Fibroblast of skin of scalp (primary cell): ENCODE measurements around the gene TRIM39. TPM values are rescaled to one million over a fixed set of nuclear protein-coding genes. Genes with fewer than 3 reads are reported as not detected.
A peak's percentile ranks its signal among the peaks of the same experiment; 100 is the strongest.

Source experiments
- DNase-seq: peaks from one replicate; pipeline ENCODE4 v3.0.0-alpha.2; 2013
- polyA plus RNA-seq, 2 experiments: library from polyadenylated mRNA; unstranded; fragments of 120-200 nt; gene quantifications; one replicate each; pipeline ENCODE4 v1.2.1, GENCODE V29; 2013; ENCODE audit not compliant: insufficient read length in 2 of 2

The TRIM39 gene
- polyA plus RNA-seq (2013, experiment 1 of 2; ENCODE audit: insufficient read length): 8.0 TPM
- polyA plus RNA-seq (2013, experiment 2 of 2; ENCODE audit: insufficient read length): 8.6 TPM

DNA sequence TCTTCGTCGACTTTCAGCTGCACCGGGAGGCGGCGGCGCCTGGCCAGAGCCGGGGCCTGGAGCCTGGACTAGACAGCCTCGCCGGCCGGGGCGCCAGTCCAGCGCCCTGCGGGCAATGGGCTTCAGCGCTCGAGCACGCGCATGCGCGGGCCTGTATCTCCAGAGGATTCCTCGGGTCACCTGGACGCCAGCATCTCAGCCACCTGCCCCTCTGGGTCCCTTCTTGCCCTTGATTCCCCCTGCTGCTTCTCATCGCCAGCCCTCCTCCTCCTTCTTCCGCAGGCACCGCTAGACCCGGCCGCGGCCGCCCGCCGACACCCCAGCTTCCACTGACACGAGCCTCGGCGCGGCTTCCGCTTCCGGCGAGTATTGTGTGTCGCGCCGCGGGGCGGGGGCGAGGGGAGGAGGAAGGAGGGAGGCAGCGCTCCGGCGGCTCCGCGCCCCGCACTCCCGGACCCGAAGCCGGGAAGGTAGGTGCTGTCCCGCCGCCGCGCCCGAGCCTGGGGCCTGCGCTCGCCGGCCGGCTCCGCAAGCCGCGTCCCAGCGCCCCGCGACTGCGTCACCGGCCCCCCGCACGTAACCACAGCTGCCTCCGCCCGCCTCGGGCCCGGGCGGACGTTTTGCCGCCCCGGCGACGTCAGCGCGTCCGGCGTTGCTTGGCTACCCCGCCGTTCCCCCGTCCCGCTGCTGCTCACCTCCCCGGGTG, at the start of gene TRIM39:
TRIM39 (plus strand) TSS at position 402 of the 706 bp plus-strand sequence. CDS start 2,391 bp downstream, outside the sequence.
- peak; percentile 80 for DNase-seq

DNA sequence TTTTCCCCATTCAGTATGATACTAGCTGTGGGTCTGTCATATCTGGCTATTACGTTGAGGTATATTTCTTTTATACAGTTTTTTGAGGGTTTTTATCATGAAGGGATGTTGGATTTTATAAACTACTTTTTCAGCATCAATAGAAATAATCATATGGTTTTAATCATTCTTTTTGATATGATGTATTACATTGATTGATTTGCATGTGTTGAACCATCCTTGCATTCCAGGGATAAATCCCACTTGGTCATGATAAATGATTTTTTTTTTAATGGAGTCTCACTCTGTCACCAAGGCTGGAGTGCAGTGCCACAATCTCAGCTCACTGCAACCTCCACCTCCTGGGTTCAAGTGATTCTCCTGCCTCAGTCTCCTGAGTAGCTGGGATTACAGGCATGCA, 45.7 kb upstream of the TRIM39 start:
- DNase-seq: peak; percentile 5

DNA sequence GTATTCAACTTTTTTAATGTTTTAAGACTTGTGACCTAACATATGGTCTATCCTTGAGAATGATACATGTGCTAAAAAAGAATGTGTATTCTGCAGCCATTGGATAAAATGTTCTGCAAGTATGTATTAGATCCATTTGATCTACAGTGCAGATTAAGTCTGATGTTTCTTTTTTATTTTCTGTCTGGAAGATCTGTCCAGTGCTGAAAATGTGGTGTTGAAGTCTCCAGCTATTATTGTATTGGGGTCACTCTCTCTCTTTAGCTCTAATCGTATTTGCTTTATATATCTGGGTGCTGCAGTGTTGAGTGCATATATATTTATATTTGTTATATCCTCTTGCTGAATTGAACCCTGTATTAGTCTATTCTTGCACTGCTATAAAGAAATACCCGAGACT, 44.2 kb upstream of the TRIM39 start:
- no peak for DNase-seq

DNA sequence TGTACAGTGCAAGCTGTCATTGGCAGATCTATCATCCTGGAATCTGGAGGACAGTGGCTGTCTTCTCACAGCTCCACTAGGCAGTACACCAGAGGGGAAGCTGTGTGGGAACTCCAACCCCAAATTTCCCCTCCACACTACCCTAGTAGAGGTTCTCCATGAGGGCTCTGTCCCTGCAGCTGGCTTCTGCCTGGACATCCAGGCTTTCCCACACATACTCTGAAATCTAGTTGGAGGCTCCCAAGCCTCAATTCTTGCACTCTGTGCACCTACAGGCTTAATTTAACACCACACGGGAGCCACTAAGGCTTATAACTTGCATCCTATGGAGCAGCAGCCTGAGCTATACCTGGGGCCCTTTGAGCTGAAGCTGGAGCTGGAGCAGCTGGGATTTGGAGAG, 43.0 kb upstream of the TRIM39 start:
- no peak for DNase-seq

DNA sequence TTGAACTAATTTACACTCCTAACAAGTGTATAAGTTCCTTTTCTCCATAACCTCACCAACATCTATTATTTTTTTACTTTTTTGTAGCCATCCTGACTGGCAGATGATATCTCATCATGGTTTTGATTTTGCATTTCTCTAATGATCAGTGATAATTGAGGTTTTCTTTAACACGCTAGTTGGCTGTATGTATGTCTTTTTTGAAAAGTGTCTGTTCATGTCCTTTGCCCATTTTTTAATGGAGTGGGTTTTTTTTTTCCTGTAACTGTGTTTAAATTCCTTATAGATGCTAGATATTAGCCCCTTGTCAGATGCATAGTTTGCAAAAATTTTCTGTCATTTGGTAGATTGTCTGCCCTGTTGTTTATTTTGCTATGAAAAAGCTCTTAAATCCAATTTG, 39.6 kb upstream of the TRIM39 start:
- DNase-seq: no peak

DNA sequence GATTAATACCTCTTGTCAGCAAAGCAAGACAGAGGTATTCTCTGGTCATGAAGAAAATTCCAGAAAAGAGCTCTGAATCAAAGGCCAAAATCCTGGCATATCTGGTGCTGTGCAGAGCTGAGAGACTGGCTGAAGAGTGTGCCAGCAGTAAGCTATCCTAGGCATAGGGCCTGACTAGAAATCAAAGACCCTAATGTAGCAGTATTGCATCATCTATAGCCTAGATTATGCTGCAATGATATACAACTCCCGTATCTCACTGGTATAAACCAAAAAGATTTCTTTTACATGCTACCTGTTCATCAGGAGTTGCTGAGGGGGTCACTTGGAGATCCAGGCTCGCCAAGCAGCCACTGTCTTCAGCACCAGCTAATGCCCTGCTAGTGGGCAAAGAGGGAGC, 30.9 kb upstream of the TRIM39 start:
- no peak for DNase-seq

DNA sequence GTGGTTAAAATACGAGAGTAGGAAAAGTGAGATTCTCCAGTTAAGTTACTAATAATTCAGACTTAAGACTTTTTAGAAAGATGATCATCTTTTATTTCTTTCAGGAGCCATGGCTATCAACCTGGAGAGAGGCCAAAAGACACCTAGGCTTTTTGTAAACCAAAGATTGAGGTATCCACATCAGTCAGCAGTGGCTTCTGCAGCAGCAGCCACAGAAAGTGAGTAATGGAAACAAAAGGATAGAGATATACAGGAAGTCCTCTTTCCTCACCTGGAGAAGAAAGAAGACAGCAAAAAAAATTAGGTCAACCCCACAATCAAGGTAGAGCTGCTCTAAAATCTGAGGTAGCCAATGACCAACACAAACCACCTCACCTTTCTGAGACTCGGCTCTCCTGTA, 22.7 kb upstream of the TRIM39 start:
- DNase-seq: no peak

DNA sequence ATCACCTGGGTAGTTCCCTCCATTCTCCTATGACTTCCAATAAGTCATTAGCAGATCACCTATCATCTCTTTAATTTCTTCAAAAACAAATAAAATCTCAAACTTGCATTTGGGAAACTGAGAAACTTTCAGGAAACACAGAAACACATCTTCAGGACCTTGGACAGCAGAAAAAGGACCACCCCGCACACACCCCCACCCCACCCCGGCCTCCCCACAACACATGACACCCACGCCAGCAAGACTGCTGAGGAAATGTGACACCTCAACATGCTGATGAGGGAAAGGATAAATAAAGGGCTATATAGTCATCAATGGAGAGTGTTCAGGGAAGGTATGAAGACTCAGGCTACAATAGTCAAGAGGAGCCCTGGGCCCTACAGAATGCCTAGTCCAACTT, 15.6 kb upstream of the TRIM39 start:
- peak; percentile 14 for DNase-seq

DNA sequence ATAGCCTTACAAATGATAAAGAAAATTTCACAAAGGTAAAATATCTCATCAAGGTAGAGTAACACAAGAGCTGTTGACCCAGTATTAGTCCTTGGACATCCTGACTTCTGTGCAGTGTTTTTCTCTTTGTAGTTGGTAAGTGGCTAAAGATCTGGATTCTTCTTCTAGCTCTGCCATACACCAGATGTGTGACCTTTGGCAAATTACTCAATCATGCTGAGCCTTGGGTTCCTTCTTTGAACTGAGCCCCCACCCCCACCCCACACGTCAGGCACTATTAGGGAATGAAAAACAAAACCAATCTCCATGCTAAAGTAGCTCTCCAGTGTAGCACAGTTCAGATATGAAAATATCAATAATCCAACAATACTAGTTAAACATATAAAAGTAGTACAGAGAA, 15.1 kb upstream of the TRIM39 start:
- DNase-seq: no peak

DNA sequence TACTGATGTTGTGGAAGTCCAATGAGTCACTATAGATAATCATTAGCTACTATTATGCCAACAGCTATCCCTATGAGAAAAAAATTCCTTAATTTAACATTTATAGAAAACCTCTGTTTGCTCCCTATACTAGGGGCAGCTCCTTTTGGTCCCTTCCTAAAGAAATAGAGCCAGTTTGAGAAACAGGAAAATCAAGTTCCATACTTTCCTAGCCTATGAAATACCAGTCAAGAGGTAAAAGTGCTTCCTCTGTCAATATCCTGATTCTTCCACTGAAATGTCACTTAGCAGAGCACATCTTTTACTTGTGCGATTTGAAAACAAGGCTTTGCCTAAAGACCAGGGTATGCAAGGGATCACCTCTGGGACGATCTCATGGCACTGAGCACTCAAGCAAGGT, 14.5 kb upstream of the TRIM39 start:
- no peak for DNase-seq

DNA sequence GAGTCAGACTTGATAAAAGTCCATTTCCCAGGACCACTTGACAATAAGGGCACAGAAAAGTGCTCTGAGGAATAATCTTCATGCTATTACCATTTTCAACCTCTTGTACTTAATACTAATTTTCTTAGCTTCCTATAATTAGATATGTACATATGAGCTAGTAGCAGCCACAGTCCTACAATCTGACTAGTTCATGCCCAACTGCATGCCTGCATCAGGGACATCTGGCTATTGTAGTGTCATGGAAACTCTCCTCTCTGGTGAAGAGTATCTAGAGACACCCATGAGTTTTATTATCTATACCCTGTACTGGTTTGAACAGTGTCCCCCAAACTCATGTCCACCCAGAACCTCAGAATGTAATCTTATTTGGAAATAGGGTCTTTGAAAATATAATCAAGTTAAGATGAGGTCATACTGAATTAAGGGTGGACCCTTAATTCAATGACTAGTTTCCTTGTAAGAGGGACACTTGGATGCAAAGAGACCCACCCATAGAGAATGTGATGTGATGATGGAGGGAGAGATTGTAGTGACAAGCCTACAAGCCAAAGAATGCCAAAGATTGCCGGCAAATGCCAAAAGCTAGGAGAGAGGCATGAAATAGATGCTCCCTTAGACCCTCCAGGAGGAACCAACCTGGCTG, 13.9 kb upstream of the TRIM39 start:
- no peak for DNase-seq

DNA sequence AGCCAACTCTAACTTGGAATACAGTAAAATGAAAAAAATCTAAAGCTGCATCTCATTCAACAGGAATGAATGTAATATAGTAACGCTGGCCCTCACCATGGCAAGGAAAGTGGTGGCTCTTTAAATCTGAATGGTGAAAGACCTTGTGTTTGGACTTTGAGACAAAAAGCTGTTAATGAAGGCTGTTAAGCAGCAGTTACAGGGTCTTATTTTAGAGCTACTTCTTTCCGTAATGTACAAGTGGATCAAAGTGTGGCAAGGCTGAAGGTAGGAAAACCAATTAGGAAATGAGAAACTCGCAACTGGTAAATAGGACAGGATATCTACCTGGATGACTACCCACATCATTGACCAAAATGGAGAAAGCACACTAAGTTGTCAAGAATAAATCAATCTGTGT, 11.6 kb upstream of the TRIM39 start:
- DNase-seq: no peak

DNA sequence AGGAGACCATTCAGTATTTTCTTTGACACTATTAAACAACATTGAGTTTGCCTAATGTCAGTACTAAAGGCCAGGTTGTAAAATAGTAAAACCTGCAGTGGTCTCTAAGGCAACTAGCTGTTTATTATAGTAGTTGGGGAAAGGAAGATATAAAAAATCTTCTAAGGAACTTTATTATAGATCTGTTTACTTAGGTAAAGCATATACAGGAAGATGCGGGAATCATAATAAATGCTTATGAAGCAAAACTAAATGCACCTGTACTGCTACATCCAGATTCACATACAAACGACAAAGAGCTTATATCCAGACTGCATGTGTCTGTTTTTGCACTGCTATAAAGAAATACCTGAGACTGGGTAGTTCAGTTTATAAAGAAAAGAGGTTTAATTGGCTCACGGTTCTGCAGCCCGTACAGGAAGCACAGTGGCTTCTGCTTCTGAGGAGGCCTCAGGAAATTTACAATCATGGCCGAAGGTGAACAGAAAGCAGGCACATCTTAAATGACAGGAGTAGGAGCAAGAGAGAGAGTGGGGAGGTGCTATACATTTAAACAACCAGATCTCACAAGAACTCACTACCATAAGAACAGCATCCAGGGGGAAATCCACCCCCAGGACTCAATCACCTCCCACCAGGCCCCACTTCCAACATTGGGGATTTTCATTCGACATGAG, 8.7 kb upstream of the TRIM39 start:
- no peak for DNase-seq

DNA sequence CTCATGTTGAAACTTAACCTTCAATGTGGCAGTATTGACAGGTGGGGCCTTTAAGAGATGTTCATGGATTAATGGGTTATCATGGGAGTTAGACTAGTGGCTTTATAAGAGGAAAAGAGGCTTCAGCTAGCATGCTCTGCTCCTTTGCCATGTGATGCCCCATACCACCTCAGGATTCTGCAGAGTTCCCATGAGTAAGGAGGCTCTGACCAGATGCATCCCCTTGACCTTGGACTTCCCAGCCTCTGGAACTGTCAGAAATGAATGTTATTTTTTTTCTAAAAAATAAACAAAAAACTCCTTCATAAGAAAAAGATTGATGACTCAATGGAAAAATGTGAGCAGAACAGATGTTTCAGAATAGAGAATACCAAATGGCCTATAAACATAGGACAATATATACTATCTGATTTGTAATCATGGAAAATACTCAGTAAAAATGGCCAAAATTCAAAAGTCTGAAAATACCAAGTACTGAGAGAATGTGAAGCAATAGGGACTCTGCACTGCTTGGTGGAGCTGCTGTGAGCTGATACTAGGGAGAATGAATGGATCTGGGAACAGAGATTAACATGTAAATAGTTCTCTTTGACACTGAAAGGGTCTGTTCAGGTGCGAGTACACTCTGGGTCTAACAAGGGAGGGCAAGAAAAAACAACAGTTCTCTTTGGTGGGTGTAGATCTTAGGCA, 7.4 kb upstream of the TRIM39 start:
- DNase-seq: peak; percentile 1

DNA sequence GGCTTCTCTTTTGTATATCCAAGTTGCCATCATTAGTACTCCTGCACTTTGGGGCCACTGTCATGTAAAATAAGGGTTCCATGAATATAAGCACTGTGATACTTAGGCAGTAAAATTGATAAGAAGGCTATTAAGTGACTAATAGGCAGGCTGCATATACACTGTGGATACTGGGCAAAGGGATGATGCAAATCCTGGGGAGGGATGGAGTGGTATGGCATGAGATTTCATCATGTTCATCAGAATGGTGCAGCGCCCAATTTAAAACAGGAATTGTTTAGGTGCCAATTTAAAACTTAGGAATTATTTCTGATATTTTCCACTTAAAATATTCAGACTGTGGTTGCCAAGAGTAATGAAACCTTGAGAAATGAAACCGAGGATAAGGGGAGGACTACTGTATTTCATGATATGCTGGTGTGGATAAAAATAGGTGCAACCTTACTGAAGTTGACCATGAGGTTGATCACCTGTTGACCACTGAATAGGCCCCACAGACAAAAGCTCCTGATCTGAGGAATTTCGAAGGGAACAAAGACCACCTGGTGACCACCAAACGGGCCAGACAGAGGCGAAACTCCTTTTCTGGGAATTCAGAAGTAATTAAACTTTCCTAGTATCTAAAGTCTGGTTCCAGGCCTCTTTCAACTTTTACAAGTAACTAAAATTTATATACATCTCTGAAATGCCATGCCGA, 4.9 kb upstream of the TRIM39 start:
- DNase-seq: peak; percentile 57

DNA sequence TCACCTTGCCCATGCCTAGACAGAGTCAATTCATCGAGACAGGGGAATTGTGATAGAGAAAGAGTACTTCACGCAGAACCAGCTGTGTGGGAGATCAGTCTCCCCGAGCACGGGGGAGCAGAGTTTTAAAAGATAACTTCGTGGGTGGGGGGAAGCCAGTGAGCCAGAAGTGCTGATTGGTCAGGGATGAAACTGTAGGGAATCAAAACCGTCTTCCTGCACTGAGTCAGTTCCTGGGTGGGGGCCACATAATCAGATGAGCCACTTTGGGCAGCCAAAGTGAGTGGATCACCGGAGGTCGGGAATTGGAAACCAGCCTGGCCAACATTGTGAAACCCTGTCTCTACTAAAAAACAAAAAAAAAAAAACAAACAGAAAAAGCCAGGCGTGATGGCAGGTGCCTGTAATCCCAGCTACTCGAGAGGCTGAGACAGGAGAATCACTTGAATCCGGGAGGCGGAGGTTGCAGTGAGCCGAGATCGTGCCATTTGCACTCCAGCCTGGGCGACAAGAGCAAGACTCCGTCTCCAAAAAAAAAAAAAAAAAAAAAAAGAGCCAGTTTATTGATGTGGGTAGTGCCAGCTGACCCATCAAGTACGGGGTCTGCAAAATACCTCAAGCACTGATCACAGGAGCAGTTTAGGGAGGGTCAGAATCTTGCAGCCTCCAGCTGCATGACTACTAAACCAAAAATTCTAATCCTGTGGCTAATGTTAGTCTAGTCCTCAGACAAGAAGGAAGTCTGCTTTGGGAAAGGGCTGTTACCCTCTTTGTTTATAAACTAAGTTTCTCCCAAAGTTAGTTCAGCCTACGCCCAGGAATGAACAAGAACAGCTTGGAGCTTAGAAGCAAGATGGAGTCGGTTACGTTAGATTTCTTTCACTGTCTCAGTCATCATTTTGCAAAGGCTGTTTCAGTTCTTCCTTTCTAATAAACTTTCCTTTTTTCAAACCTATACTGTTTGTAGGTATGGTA, 3.9 kb upstream of the TRIM39 start:
- DNase-seq: peak; percentile 77

DNA sequence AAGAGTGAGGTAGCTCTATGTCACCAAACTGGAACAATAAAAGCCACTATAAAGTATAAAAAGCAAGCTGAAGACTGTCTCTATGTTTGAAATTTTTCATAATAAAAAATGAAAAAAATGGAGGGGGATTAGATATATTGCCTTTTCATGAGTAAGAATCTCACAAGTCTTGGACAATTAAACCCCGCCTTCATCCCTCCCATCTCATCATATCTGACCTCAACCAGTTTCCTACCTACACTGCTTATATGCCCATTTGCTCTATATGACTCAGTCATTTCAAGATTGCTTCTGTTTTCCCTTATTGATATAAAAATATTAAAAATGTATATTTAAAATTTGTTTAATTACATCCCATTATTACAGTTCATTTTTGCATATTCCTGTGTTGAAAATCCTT, 2.9 kb upstream of the TRIM39 start:
- no peak for DNase-seq

DNA sequence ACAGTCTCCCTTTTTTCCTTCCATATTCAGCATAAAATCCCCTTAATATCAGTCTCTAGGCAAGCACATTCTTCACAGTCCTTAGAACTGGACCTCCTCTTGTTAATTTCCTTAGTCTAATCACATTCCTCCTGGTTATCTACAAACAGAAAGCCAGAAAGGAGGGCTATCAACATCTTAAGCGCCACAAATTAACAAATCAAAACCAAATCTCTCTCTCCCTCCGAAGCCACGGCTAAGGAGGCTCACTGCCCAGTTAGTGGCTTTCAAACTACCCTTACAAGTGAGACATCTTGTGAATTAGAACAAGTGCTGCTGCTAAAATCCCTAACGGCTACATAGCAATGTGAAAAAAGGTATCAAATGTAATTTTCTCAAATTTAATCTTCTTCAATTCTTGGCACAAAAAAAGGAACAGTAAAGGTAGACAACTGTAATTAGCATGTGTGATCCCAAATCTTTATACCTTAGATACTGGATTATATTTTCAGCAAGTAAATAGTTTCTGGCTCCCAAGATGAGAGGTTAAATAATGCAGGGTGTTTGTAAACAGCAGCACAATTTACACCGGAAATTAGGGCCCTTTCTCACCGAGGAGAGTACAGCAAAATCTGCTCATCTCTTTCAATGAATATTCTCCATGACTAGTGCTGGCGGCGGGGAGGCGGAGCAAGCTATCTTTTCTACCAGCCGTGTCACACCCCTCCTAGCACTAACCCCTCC, 1.4 kb upstream of the TRIM39 start:
- peak; percentile 47 for DNase-seq

DNA sequence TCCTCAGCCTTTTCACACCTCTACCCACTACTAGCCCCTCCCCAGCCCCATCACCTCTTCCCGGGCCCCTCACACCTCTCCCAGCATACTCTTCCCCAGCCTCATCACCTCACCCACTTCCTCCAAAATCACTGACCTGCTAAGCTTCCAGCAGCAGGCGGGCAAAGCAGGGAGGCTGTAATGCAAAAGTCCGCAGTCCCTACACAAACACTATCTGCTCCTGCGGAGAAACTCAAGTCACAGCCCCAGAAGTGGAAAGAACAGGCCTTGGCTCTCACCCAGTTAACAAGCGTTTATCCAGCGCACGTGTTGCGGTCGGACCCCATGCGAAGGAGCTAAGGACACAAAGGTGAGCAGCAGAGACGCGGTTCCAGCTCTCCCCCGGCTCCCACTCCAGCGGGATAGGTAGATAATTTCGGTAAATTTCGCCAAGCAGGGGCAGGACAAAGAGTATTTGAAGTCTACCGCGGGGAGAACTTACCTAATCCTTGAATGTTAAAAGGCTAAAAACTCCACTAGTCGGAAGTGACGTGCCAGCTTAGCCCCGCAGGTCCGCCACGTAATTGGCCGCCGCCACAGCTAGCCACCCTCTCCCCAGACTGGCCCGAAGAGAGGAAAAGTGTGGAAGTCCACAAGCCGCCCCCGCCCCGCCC, 728 bp upstream of the TRIM39 start:
- no peak for DNase-seq

DNA sequence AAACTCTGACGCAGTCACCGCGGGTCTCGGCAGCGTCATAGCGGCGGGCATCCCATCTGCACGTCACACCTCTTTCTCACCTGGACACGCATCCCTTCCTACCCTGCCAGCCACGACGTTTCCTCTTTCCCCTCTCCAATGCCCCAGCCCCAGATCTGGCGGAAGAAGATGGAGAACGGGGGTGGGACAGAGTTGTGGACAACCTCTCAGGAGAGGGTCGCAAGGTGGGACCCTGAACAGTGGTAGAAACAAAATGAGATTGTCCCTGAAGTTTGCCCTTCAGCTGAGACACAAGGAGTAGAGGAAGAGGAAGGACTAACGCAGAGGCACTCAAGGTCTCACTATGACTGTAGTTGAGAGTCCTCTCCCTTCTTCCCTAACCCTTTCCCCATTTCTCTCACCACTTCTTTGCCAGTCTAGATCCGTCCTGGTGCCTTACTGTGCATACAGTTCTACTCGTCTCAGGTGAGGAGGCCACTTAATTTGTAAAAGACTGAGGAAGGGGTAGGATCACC, 562 bp downstream of the TRIM39 start:
- no peak for DNase-seq
